SK-N-SH treated with all-trans-retinoic acid at 6 μM for 48 hours (cell line): ENCODE measurements around the gene MSX1.

Source experiments
- ATAC-seq: fragments of 200-7000 bp; cut with Tn5 transposase; 3 replicates; pipeline ENCODE4 v1.9.1; 2020; ENCODE audit warnings: mild to moderate bottlenecking, moderate library complexity
- ARNTL ChIP-seq: fragments of 450-650 bp; formaldehyde crosslinking; IDR thresholded peaks from 2 replicates; pipeline ENCODE4 v1.5.0; 2020; ENCODE audit warnings: low read depth, mild to moderate bottlenecking, moderate library complexity, borderline replicate concordance
- BACH2 ChIP-seq: fragments of 250-450 bp; sonication (Bioruptor Pico); IDR thresholded peaks from 2 replicates; pipeline ENCODE4 v1.9.0; 2021; ENCODE audit warnings: mild to moderate bottlenecking, borderline replicate concordance
- CSDC2 ChIP-seq: fragments of 250-450 bp; sonication (Bioruptor Pico); IDR thresholded peaks from 2 replicates; pipeline ENCODE4 v1.5.0; 2020; ENCODE audit warnings: mild to moderate bottlenecking, moderate library complexity
- ESRRG ChIP-seq: fragments of 250-450 bp; sonication (Bioruptor Pico); IDR thresholded peaks from 2 replicates; pipeline ENCODE4 v1.6.1; 2021; ENCODE audit warnings: mild to moderate bottlenecking
- GLIS3 ChIP-seq: fragments of 250-450 bp; sonication (Bioruptor Pico); IDR thresholded peaks from 2 replicates; pipeline ENCODE4 v1.5.0; 2020; ENCODE audit warnings: mild to moderate bottlenecking, moderate library complexity
- ISL1 ChIP-seq: fragments of 250-450 bp; sonication (Bioruptor Pico); IDR thresholded peaks from 2 replicates; pipeline ENCODE4 v2.1.2; 2022; ENCODE audit warnings: mild to moderate bottlenecking, moderate library complexity
- PATZ1 ChIP-seq: fragments of 250-450 bp; sonication (Bioruptor Pico); IDR thresholded peaks from 2 replicates; pipeline ENCODE4 v1.8.0; 2020; ENCODE audit warnings: mild to moderate bottlenecking, moderate library complexity, borderline replicate concordance
- PPARA ChIP-seq: fragments of 250-450 bp; sonication (Bioruptor Pico); IDR thresholded peaks from 2 replicates; pipeline ENCODE4 v1.5.0; 2020; ENCODE audit warnings: mild to moderate bottlenecking, borderline replicate concordance
- SNAI2 ChIP-seq: fragments of 250-450 bp; sonication (Bioruptor Pico); IDR thresholded peaks from 2 replicates; pipeline ENCODE4 v1.5.0; 2020; ENCODE audit warnings: mild to moderate bottlenecking, moderate library complexity
- TCF4 ChIP-seq: fragments of 250-450 bp; sonication (Bioruptor Pico); IDR thresholded peaks from 2 replicates; pipeline ENCODE4 v1.8.0; 2021; ENCODE audit warnings: mild to moderate bottlenecking, moderate library complexity, borderline replicate concordance
- TOX ChIP-seq: fragments of 250-450 bp; sonication (Bioruptor Pico); IDR thresholded peaks from 2 replicates; pipeline ENCODE4 v1.8.0; 2021; ENCODE audit warnings: mild to moderate bottlenecking, moderate library complexity, borderline replicate concordance
- ZC3H10 ChIP-seq: fragments of 250-450 bp; sonication (Bioruptor Pico); IDR thresholded peaks from 2 replicates; pipeline ENCODE4 v1.5.1; 2021; ENCODE audit warnings: mild to moderate bottlenecking, moderate library complexity
- ZFP3 ChIP-seq: fragments of 250-450 bp; sonication (Bioruptor Pico); IDR thresholded peaks from 2 replicates; pipeline ENCODE4 v1.5.0; 2020; ENCODE audit warnings: mild to moderate bottlenecking, moderate library complexity
- ZFP30 ChIP-seq: fragments of 450-650 bp; formaldehyde crosslinking; IDR thresholded peaks from 2 replicates; pipeline ENCODE4 v1.5.0; 2022; ENCODE audit warnings: mild to moderate bottlenecking, moderate library complexity
- ZNF70 ChIP-seq: fragments of 450-650 bp; formaldehyde crosslinking; IDR thresholded peaks from 2 replicates; pipeline ENCODE4 v1.5.0; 2020; ENCODE audit warnings: mild to moderate bottlenecking, moderate library complexity
- ZNF8 ChIP-seq: fragments of 450-650 bp; formaldehyde crosslinking; IDR thresholded peaks from 2 replicates; pipeline ENCODE4 v1.5.0; 2020; ENCODE audit warnings: mild to moderate bottlenecking, moderate library complexity
- TF ChIP-seq, protein P1 (sequence below): fragments of 250-450 bp; sonication (Bioruptor Pico); IDR thresholded peaks from 2 replicates; pipeline ENCODE4 v1.8.0; 2021; ENCODE audit warnings: low read depth, mild to moderate bottlenecking, moderate library complexity, borderline replicate concordance
- TF ChIP-seq, protein P2 (sequence below): fragments of 250-450 bp; sonication (Bioruptor Pico); IDR thresholded peaks from 2 replicates; pipeline ENCODE4 v1.5.1; 2021; ENCODE audit warnings: mild to moderate bottlenecking, moderate library complexity
- TF ChIP-seq, protein P3 (sequence below): fragments of 250-450 bp; sonication (Bioruptor Pico); IDR thresholded peaks from 2 replicates; pipeline ENCODE4 v1.5.1; 2020; ENCODE audit warnings: low read depth, mild to moderate bottlenecking, moderate library complexity

MSX1 gene

GRCh38 chr4:4865705-4866123 lies 6.2 kb downstream of the MSX1 start (continued):
- TF ChIP-seq ARNTL (CRISPR knock-in tag) (no peak), ESRRG (CRISPR knock-in tag) (no peak)

DNA sequence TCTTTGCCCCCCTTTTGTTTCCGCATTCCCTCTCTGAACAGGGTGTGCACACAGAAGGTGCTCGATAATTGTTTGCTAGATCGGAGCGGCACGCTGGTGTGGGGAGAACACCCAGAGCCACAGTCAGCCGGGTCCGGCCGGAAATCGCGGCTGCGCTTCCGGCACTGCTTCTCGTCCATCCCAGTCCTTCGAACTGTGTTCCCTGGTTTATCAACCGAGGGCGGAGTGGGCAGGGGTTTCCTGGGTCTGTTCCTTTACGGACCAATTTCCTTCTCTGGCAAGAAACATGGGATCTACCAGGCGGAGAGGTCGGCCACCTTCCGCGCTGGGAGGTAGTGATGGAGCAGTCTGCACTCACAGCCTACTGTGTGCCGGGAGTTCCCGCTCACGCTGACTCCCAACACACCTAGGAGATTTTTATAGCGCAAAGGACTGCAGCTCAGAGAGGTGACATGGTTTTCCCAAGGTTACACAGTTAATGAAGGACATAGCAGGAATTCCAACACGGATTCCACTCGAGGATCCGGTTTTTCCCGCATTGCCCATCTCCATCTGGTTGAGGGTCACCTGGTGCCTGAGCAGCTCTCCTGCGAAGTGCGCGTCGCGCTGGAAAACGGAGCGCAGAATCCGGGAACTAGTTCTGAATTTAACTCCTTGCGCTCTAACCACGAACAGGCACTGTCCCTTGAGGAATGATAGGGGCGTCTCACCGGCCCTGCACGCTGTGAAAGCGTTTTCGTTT lies 6.8 kb downstream of the MSX1 start:
- TF ChIP-seq ZNF8 (CRISPR knock-in tag) (no peak), ZC3H10 (no peak), ISL1 (CRISPR knock-in tag) (no peak), ZFP30 (CRISPR knock-in tag) (no peak), CSDC2 (no peak), ESRRG (CRISPR knock-in tag) (no peak), ZNF70 (no peak), GLIS3 (CRISPR knock-in tag) (no peak), ARNTL (CRISPR knock-in tag) (no peak), TOX (CRISPR knock-in tag) (no peak), ZFP3 (no peak), TCF4 (no peak), BACH2 (CRISPR knock-in tag) (no peak), PATZ1 (no peak), SNAI2 (CRISPR knock-in tag) (no peak)
- TF ChIP-seq, protein P1, sequence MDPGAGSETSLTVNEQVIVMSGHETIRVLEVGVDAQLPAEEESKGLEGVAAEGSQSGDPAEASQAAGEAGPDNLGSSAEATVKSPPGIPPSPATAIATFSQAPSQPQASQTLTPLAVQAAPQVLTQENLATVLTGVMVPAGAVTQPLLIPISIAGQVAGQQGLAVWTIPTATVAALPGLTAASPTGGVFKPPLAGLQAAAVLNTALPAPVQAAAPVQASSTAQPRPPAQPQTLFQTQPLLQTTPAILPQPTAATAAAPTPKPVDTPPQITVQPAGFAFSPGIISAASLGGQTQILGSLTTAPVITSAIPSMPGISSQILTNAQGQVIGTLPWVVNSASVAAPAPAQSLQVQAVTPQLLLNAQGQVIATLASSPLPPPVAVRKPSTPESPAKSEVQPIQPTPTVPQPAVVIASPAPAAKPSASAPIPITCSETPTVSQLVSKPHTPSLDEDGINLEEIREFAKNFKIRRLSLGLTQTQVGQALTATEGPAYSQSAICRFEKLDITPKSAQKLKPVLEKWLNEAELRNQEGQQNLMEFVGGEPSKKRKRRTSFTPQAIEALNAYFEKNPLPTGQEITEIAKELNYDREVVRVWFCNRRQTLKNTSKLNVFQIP = no peak
- TF ChIP-seq, protein P2, sequence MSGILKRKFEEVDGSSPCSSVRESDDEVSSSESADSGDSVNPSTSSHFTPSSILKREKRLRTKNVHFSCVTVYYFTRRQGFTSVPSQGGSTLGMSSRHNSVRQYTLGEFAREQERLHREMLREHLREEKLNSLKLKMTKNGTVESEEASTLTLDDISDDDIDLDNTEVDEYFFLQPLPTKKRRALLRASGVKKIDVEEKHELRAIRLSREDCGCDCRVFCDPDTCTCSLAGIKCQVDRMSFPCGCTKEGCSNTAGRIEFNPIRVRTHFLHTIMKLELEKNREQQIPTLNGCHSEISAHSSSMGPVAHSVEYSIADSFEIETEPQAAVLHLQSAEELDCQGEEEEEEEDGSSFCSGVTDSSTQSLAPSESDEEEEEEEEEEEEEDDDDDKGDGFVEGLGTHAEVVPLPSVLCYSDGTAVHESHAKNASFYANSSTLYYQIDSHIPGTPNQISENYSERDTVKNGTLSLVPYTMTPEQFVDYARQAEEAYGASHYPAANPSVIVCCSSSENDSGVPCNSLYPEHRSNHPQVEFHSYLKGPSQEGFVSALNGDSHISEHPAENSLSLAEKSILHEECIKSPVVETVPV (CRISPR knock-in tag) = no peak
- TF ChIP-seq, protein P3, sequence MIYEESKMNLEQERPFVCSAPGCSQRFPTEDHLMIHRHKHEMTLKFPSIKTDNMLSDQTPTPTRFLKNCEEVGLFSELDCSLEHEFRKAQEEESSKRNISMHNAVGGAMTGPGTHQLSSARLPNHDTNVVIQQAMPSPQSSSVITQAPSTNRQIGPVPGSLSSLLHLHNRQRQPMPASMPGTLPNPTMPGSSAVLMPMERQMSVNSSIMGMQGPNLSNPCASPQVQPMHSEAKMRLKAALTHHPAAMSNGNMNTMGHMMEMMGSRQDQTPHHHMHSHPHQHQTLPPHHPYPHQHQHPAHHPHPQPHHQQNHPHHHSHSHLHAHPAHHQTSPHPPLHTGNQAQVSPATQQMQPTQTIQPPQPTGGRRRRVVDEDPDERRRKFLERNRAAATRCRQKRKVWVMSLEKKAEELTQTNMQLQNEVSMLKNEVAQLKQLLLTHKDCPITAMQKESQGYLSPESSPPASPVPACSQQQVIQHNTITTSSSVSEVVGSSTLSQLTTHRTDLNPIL (CRISPR knock-in tag) = no peak
- peak; percentile 20; the same call in 2 of the 3 replicates for ATAC-seq

GRCh38 chr4:4866866-4867374 lies 7.5 kb downstream of the MSX1 start:
- TF ChIP-seq ESRRG (CRISPR knock-in tag) (no peak), ARNTL (CRISPR knock-in tag) (no peak), ISL1 (CRISPR knock-in tag) (no peak), PPARA (CRISPR knock-in tag) (no peak), GLIS3 (CRISPR knock-in tag) (no peak)
- ATAC-seq = peak; percentile 16

DNA sequence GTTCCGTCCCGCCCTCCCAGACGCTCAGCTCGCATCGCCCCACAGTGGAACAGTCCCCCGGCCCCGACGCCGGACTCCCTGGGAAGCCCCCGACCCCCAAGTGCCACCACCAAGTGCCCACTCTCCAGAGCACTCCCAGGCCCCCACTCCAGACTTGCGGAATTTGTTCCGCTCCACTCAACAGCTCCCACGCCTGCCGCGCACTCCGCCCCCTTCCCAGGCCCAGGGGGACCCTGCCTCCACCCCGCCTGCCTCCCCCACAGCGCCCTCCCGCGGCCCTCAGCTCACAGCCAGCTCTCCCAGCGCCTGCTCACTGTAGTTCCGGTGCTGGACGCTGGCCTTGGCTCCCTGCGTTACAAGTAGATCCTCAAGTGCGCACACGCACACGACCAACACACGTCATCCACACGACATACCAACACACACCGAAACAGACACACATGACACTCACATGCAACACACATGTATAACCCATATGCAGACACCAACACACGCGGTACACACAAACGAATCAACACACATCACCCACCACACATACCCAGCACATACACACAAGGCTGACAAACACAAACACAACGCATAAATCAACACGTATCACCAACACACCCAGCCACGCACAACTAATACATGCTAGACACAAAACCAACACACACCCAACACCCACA lies 8.0 kb downstream of the MSX1 start:
- peak; percentile 71 for ATAC-seq
- TF ChIP-seq ZC3H10 (no peak), TOX (CRISPR knock-in tag) (0 out of 2 replicates have a peak, but pooled peaks have one; percentile 21)
- TF ChIP-seq, all 23 proteins: peak for 1
